ENCODE data around the gene ZNF516. TPM values are rescaled to one million over a fixed set of nuclear protein-coding genes. Genes with fewer than 3 reads are reported as not detected.

Gene ZNF516
- total and polyA plus RNA-seq, 2 of the 13 experiments (the other 11 are each of a cell fraction or from before 2014, with no cell fraction given) = 16.6 to 18.7 TPM

DNA sequence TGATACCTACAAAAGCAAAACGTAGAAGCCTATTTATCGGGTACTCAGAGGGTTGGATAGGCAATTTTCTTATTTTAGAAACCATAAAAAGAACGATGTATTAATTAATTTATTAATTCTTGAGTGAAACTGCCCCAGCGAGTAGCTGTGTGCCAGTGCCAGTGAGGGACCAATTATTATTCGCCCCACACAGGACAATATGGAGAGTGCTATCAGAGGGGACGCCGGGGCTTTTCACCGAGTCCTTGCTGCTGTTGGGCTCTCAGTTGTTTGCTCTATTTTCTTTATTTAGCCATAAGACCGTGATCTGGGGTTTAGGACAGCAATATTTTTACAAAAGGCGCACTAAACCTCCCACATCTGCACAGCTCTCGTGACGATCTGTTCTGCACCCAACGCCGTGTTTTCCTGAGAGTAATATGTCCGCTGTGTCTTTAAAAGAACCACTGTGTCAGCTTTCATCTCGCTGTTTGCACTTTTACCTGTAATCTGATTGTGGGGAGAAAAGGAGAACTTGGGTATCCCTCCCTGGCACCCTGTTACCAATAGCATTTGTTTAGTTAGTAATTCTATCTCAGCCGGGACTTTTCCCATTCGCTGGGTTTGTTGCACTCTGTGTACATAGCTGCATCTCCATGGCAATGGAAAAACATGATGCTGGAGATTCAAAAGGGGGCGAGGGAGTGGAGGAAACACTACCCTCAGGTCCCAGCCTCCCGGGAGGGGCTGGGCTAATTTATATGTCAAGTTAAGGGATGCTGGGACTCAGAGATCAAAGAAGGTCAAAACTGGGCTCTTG lies 30.1 kb upstream of the ZNF516 start (continued):
- TF ChIP-seq, protein P1, sequence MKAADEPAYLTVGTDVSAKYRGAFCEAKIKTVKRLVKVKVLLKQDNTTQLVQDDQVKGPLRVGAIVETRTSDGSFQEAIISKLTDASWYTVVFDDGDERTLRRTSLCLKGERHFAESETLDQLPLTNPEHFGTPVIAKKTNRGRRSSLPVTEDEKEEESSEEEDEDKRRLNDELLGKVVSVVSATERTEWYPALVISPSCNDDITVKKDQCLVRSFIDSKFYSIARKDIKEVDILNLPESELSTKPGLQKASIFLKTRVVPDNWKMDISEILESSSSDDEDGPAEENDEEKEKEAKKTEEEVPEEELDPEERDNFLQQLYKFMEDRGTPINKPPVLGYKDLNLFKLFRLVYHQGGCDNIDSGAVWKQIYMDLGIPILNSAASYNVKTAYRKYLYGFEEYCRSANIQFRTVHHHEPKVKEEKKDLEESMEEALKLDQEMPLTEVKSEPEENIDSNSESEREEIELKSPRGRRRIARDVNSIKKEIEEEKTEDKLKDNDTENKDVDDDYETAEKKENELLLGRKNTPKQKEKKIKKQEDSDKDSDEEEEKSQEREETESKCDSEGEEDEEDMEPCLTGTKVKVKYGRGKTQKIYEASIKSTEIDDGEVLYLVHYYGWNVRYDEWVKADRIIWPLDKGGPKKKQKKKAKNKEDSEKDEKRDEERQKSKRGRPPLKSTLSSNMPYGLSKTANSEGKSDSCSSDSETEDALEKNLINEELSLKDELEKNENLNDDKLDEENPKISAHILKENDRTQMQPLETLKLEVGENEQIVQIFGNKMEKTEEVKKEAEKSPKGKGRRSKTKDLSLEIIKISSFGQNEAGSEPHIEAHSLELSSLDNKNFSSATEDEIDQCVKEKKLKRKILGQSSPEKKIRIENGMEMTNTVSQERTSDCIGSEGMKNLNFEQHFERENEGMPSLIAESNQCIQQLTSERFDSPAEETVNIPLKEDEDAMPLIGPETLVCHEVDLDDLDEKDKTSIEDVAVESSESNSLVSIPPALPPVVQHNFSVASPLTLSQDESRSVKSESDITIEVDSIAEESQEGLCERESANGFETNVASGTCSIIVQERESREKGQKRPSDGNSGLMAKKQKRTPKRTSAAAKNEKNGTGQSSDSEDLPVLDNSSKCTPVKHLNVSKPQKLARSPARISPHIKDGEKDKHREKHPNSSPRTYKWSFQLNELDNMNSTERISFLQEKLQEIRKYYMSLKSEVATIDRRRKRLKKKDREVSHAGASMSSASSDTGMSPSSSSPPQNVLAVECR (CRISPR knock-in tag; IDR thresholded peaks at IDR 0.05; ENCODE audit: borderline replicate concordance) = no peak
- TF ChIP-seq FLYWCH1 (CRISPR knock-in tag; IDR thresholded peaks at IDR 0.05) = no peak
- no peak for TF ChIP-seq ZMYM3 (CRISPR knock-in tag; IDR thresholded peaks at IDR 0.05)
- TF ChIP-seq TEAD2 (CRISPR knock-in tag; IDR thresholded peaks at IDR 0.05) = no peak
- no peak for TF ChIP-seq MED1 (CRISPR knock-in tag; IDR thresholded peaks at IDR 0.05)
- no peak for TF ChIP-seq ZNF335 (CRISPR knock-in tag; IDR thresholded peaks at IDR 0.05)
- no peak for TF ChIP-seq RBAK (CRISPR knock-in tag; IDR thresholded peaks at IDR 0.05)
- no peak for TF ChIP-seq MLX (CRISPR knock-in tag; IDR thresholded peaks at IDR 0.05)
- TF ChIP-seq ZNF414 (CRISPR knock-in tag; IDR thresholded peaks at IDR 0.05) = no peak
- no peak for TF ChIP-seq ZNF468 (CRISPR knock-in tag; IDR thresholded peaks at IDR 0.05)
- no peak for TF ChIP-seq ZSCAN20 (CRISPR knock-in tag; IDR thresholded peaks at IDR 0.05; ENCODE audit: borderline replicate concordance)
- no peak for TF ChIP-seq TAF1 (CRISPR knock-in tag; IDR thresholded peaks at IDR 0.05)
- TF ChIP-seq RFX5 (IDR thresholded peaks at IDR 0.05; ENCODE audit: low read depth, low read length) = no peak
- TF ChIP-seq SIX1 (CRISPR knock-in tag; IDR thresholded peaks at IDR 0.05; ENCODE audit: borderline replicate concordance) = peak; percentile 94
- no peak for TF ChIP-seq NCOA5 (CRISPR knock-in tag; IDR thresholded peaks at IDR 0.05)
- TF ChIP-seq ZNF644 (CRISPR knock-in tag; IDR thresholded peaks at IDR 0.05; ENCODE audit: low read depth) = no peak
- no peak for TF ChIP-seq REL (CRISPR knock-in tag; conservative IDR thresholded peaks at IDR 0.05)
- no peak for TF ChIP-seq ZBTB34 (CRISPR knock-in tag; IDR thresholded peaks at IDR 0.05)
- TF ChIP-seq TIGD3 (CRISPR knock-in tag; IDR thresholded peaks at IDR 0.05; ENCODE audit: borderline replicate concordance) = no peak
- TF ChIP-seq ZNF724P (CRISPR knock-in tag; IDR thresholded peaks at IDR 0.05; ENCODE audit: borderline replicate concordance) = no peak
- TF ChIP-seq SP4 (CRISPR knock-in tag; IDR thresholded peaks at IDR 0.05) = no peak
- TF ChIP-seq HIVEP1 (CRISPR knock-in tag; IDR thresholded peaks at IDR 0.05) = no peak
- no peak for TF ChIP-seq XBP1 (CRISPR knock-in tag; IDR thresholded peaks at IDR 0.05)
- TF ChIP-seq SMYD3 (CRISPR knock-in tag; IDR thresholded peaks at IDR 0.05) = no peak
